Activated naive CD4-positive, alpha-beta T cell treated with Interleukin-2 at 50 U/mL for 16 hours (primary cell): ENCODE data around the gene SLAMF6.
"Not testable (repeated sequence)": the region's sequence is repeated elsewhere in the genome, so short reads cannot be mapped to it uniquely, and the experiment has no call there.

Experiments
- DNase-seq: peaks from one replicate; pipeline ENCODE4 v3.0.0-alpha.2; 2020

Gene SLAMF6

DNA sequence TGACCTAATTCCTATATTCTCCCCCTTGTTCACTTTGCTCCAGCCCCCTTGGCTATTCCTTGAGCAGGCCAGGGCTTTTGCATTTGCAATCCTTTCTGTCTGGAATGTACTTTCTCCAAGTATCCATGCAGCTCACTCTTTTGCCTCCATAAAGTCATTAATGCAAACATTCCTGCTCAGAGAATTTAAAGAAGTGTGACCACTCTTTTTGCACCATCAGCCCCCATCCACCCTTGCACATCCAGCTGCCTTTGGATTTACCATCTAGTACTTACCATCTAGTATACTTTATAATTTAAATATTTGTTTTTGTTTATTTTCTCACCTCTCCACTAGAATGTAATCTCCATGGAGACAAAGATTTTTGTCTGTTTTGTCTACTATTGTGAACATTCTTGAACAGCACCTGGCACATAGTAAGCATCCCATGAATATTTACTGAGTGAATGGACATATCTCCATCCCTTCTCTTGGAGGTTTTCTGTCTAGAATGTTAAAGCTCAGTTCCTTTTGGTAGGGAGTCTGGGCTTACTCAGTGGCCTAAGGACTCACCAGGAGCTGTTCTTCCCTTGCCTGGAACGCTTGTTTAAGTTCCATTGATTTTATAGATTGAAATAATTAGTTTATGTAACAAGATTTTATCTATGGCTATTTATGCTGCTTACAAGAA is 22.6 kb downstream of the SLAMF6 start:
- no peak for DNase-seq

- DNase-seq = no peak
Observed at GRCh38 chr1:160499631-160500030, 23.4 kb downstream of the SLAMF6 start.

GRCh38 chr1:160498301-160499065 is 24.6 kb downstream of the SLAMF6 start:
- DNase-seq = not testable (repeated sequence)

- DNase-seq = no peak
Observed at GRCh38 chr1:160496334-160496733, 26.7 kb downstream of the SLAMF6 start.

GRCh38 chr1:160494620-160495019 is 28.4 kb downstream of the SLAMF6 start:
- DNase-seq = no peak

DNA sequence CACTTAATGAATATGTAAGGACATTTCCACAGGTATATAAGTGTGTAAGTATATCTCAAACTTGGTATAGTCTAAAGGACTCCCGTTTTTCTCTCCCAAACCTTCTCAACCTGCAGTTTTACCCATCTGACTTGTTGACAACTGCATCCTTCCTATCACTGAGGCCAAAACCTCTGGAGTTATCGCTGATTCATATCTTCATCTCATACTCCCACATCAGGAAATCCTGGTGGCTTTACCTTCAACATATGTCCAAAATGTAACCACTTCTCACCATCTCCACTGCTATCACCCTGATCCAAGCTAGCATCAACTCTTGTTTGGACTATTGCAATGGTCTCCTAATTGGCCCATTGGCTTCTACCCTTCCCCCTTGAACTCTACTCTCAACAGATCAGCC is 30.4 kb downstream of the SLAMF6 start:
- no peak for DNase-seq

DNA sequence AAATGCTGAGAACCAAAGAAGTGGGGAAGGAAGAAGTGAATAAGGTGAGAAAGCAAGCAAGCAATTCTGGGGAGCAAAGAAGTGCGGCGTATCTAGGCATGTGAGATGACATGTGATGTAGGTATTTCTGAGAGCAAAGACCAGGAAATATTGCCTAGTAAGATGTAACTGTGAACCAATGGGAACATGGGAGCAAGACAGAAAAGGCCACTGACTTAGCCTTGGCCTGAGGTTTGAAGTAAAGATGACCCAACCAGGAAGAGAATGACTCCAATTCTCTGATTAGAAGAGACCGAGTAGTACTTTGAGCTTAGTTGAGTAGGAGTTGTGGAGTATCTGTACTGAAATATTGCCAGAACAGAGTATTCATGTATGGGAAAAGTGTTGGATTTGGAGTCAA is 31.1 kb downstream of the SLAMF6 start:
- no peak for DNase-seq

- no peak for DNase-seq
Observed at GRCh38 chr1:160491017-160491416, 32.0 kb downstream of the SLAMF6 start.

GRCh38 chr1:160489513-160490261 is 33.4 kb downstream of the SLAMF6 start:
- DNase-seq = no peak

GRCh38 chr1:160488347-160489058 is 34.6 kb downstream of the SLAMF6 start:
- no peak for DNase-seq

- no peak for DNase-seq
Observed at GRCh38 chr1:160486453-160486852, 36.6 kb downstream of the SLAMF6 start.

DNA sequence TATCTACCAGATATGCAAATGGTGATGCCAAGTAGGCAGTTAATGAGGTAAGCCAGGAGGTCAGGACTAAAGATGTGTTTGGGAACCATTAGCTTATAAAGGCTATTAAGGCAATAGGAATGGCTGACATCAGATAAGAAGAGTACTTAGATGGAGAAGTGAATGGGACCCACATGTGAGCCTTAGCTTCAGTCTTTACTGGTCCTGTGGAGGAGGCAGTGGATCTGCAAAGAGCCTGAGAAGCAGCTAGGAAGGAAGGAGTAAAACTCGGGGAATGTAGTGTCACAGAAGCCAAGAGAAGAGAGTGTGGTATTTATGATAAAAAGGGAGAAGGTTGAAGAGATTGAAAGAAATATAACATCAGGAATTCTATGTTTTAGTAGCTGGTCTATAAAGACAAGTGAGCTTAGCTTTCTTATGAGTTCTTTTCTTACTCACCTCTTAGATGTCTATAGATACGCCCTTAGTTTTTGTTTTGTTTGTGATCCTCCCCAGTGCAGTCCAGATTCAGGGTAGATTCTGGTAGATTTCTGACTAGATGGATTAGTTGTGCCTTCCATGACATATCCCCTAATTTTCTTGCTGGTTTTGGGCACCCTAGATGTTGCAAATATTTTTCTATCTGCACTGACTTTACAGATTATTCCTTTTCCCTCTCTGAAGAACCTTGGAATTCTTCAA is 39.4 kb downstream of the SLAMF6 start:
- DNase-seq = no peak

DNA sequence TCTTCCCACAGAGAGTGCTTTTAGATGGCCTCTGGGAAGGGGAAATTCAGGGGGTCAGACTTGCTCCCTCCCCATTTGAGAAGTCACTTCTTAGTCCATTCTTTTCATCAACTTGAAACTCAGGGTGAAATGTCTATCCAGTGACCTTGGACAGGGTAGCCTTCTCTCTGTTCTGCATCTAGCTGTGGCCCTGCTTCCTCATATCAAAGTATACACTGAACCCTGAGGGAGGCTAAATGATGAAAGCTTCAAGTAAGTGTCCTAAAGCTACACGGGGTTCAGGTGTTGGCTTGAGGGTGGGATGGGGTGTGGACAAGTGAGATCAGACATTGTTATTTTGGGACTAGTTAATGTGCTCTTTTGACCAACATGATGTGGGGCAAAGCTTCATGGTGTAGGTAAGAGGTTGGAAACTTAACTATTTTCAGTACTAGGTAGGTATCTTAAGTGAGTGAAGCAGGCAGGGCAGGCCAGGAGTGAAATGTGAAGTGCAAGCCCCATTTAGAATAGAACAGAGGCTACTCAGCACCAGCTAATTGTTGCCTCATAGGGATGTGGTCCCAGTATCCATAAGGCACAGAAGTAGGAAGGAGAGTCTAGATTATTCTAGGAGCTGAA is 41.0 kb downstream of the SLAMF6 start:
- no peak for DNase-seq

- DNase-seq = not testable (repeated sequence)
Observed at GRCh38 chr1:160480781-160481180, 42.3 kb downstream of the SLAMF6 start.

DNA sequence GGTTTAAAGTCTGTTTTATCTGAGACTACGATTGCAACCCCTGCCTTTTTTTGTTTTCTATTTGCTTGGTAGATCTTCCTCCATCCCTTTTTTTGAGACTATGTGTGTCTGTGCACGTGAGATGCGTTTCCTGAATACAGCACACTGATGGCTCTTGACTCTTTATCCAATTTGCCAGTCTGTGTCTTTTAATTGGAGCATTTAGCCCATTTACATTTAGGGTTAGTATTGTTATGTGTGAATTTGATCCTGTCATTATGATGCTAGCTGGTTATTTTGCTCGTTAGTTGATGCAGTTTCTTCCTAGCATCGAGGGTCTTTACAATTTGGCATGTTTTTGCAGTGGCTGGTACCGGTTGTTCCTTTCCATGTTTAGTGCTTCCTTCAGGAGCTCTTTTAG is 44.0 kb downstream of the SLAMF6 start:
- not testable (repeated sequence) for DNase-seq

DNA sequence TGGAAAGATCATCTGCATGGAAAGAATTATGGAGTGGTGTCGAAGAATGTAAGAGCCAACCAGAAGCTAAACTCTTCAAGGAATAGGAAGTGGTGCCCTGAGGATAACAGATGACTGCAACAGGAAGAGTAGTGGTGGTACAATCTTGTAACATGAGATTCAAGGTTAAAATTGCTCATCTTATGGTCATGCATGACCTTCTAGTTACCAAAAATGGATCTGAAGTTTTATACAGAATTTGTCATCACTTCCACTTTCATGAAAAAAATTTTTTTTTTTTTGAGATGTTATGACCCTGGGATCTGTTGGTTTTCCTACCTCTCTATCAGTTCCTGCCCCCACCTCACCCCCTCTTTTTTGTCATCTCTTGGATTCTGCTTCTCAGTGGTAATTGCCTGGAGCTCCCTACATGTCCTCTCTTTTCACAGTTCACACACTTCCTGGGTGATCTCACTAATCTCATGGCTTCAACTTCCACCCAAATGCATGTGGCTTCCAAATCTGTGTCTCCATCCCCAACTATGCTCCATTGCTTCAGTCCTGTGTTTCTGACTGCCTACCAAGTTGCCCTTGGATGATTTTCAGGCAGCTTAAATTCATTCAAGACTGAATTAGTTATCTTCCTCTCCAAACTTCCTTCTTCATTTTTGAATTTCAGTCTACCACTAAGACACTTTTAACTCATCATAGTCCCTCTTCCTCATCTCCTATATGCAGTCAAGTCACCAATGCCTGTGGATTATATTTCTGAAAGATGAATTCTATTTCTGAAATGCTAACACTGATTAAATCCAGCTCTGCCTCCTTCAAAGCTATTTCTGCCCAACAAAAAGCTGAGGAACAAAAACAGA is 48.4 kb downstream of the SLAMF6 start:
- no peak for DNase-seq

DNA sequence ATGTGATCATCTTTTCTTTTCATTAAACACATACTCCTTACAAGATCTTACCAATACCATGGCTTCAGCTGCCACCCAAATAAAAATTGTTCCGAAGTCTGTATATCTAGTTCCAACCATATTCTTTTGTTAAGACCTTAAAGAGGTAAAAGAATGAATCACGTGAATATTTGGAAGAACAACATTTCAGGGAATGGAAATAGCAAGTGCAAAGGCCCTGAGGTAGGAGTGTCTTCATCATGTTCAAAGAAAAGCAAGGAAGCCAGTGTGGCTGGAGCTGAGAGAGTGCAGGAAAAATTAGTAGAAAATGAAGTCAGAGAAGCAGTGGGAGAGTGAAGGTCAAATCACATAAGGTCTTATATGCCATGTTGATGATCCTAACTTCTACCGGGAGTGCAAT is 50.9 kb downstream of the SLAMF6 start:
- DNase-seq = no peak

- no peak for DNase-seq
Observed at GRCh38 chr1:160471253-160471652, 51.8 kb downstream of the SLAMF6 start.

GRCh38 chr1:160467576-160467975 is 55.5 kb downstream of the SLAMF6 start:
- DNase-seq = no peak

DNA sequence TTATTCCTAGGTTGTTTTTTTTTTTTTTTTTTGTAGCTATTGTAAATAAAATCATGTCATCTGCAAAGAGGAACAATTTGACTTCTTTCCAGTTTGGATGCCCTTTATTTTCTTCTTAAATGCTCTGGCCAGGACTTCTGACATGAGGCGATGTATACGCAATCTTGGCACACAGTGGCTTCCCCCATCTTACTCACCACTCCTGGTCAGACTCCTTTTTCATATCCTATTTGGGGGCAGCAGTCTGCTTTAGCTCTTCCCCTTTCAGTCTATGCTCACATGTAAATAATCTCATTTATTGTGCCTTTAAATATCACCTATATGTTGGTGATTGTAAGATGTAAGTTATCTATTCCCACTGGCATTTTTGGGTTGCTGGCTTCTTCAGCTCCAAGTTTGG is 56.1 kb downstream of the SLAMF6 start:
- DNase-seq = no peak

DNA sequence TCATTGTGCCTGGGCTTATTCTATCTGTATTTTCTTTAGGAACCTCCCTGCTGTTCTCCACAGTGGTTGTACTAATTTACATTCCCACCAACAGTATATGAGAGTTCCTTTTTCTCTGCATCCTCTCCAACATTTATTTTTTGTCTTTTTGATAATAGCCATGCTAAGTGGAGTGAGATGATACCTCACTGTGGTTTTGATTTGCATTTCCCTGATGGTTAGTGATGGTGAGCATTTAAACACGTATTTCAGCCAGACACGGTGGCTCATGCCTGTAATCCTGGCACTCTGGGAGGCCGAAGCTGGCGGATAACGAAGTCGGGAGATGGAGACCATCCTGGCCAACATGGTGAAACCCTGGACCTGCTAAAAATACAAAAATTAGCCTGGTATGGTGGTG is 57.9 kb downstream of the SLAMF6 start:
- DNase-seq = no peak
